PC-3 (cell line): ENCODE data around the gene CLCN4. TPM values are rescaled to one million over a fixed set of nuclear protein-coding genes. Genes with fewer than 3 reads are reported as not detected.

Experiments
- ATAC-seq: fragments of 200-7000 bp; cut with Tn5 transposase; 2 replicates; pipeline ENCODE4 v1.9.1; 2020; ENCODE audit warnings: mild to moderate bottlenecking, moderate library complexity
- Bru-seq: library from RNA; stranded (reverse); fragments of 400-500 nt; gene quantifications from one replicate; lab custom pipeline; 2021; lab: Mats Ljungman, UMichigan
- BruChase-seq, 2 experiments: library from RNA; stranded (reverse); fragments of 400-500 nt; gene quantifications; one replicate each; lab custom pipeline; 2021; lab: Mats Ljungman, UMichigan
- BruUV-seq: library from RNA; stranded (reverse); fragments of 400-500 nt; replicated peaks from 2 replicates; lab custom pipeline; 2021; lab: Mats Ljungman, UMichigan
- CTCF ChIA-PET: fragments of 300-600 bp; sonication (Branson Sonifier 250); formaldehyde crosslinking; loops from one replicate; lab custom pipeline; 2022; ENCODE audit warnings: antibody characterized with exemption; lab: Charles Lee
- POLR2A ChIA-PET: fragments of 300-600 bp; sonication (Branson Sonifier 250); formaldehyde crosslinking; loops from one replicate; lab custom pipeline; 2022; ENCODE audit warnings: antibody characterized with exemption; ENCODE audit not compliant: unreplicated experiment; lab: Charles Lee
- DNase-seq: peaks from one replicate; pipeline ENCODE4 v3.0.0-alpha.2; 2015
- H2AFZ ChIP-seq: fragments of 300-600 bp; sonication (generic); 2 replicates; pipeline ENCODE4 v1.6.0; 2016; ENCODE audit warnings: antibody characterized with exemption, low read length
- H3F3A ChIP-seq: fragments of 300-600 bp; sonication (generic); one replicate; pipeline ENCODE4 v1.6.0; 2017; ENCODE audit warnings: antibody characterized with exemption, low read length, control low read depth, mild to moderate bottlenecking; ENCODE audit not compliant: unreplicated experiment
- H3K27ac ChIP-seq: fragments of 300-600 bp; sonication (generic); 2 replicates; pipeline ENCODE4 v1.5.1; 2016; ENCODE audit warnings: mild to moderate bottlenecking, low read length
- H3K27me3 ChIP-seq: fragments of 300-600 bp; sonication (generic); 2 replicates; pipeline ENCODE4 v1.6.1; 2016; ENCODE audit warnings: low read length, mixed read lengths
- H3K36me3 ChIP-seq: fragments of 300-600 bp; sonication (generic); 2 replicates; pipeline ENCODE4 v1.6.1; 2016; ENCODE audit warnings: low read depth, mixed run types, low read length, mixed read lengths
- H3K4me1 ChIP-seq: fragments of 300-600 bp; sonication (generic); 2 replicates; pipeline ENCODE4 v1.5.1; 2016; ENCODE audit warnings: low read length; ENCODE audit not compliant: insufficient read depth
- H3K4me2 ChIP-seq: fragments of 300-600 bp; sonication (generic); 2 replicates; pipeline ENCODE4 v1.6.0; 2016; ENCODE audit warnings: low read length
- H3K4me3 ChIP-seq: fragments of 300-600 bp; sonication (generic); 2 replicates; pipeline ENCODE4 v1.5.1; 2016; ENCODE audit warnings: mild to moderate bottlenecking, low read length, mixed read lengths
- H3K79me2 ChIP-seq: fragments of 300-600 bp; sonication (generic); 2 replicates; pipeline ENCODE4 v1.6.1; 2017; ENCODE audit warnings: low read length, mixed read lengths
- H3K9ac ChIP-seq: fragments of 300-600 bp; sonication (generic); 2 replicates; pipeline ENCODE4 v1.6.0; 2016; ENCODE audit warnings: mild to moderate bottlenecking, low read length
- H3K9me2 ChIP-seq: fragments of 300-600 bp; sonication (generic); replicated peaks from 2 replicates; pipeline ENCODE4 v1.6.1; 2016; ENCODE audit warnings: mixed run types, low read length, mixed read lengths
- H3K9me3 ChIP-seq: fragments of 300-600 bp; sonication (generic); 2 replicates; pipeline ENCODE4 v1.6.1; 2016; ENCODE audit warnings: low read length, mixed read lengths
- H4K20me1 ChIP-seq: fragments of 300-600 bp; sonication (generic); 2 replicates; pipeline ENCODE4 v1.6.1; 2016; ENCODE audit warnings: low read length, mixed read lengths
- CTCF ChIP-seq: fragments of 300-600 bp; sonication (generic); conservative IDR thresholded peaks from 2 replicates; pipeline ENCODE4 v1.5.1; 2017; ENCODE audit warnings: antibody characterized with exemption, low read depth, mild to moderate bottlenecking, low read length
- EZH2 ChIP-seq: fragments of 300-600 bp; sonication (generic); IDR thresholded peaks from one replicate; pipeline ENCODE4 v1.6.1; 2017; ENCODE audit warnings: antibody characterized with exemption, mild to moderate bottlenecking, low read length; ENCODE audit not compliant: unreplicated experiment
- EZH2phosphoT487 ChIP-seq: fragments of 300-600 bp; sonication (generic); IDR thresholded peaks from 2 replicates; pipeline ENCODE4 v1.6.1; 2018; ENCODE audit warnings: mild to moderate bottlenecking, antibody characterized with exemption, low read length, borderline replicate concordance
- intact Hi-C: fragments of 100-400 bp; cut with micrococcal nuclease; formaldehyde crosslinking; loops from 2 replicates; pipeline ENCODE4 v1.9.0; 2023
- long read RNA-seq: library from polyadenylated mRNA; unstranded; transcript quantifications from one replicate; pipeline ENCODE4 v2.0.0, GENCODE V29; 2021; ENCODE audit not compliant: unreplicated experiment
- total RNA-seq: library from RNA; depleted of rRNA; stranded (reverse); fragments of >200 nt; gene quantifications from 2 replicates; pipeline ENCODE4 v1.2.3, GENCODE V29; 2014; rRNA removed

CLCN4 gene
- total RNA-seq = 13.7 and 16.3 TPM in 2 replicates
- percentile 64 among the genes with signal in this experiment for Bru-seq, nascent RNA
- BruChase-seq, experiment 1, labeled RNA remaining after a 6-hour chase = percentile 74 among the genes with signal in this experiment
- BruChase-seq, experiment 2, labeled RNA remaining after a 2-hour chase = percentile 68 among the genes with signal in this experiment
- long read RNA-seq, full-length matches to known transcripts = 38 of 62 reads
- long read RNA-seq, partial matches to known transcripts = 19 of 62 reads
- long read RNA-seq, other reads (novel, unspliced or antisense) = 5 of 62 reads

GRCh38 chrX:10156199-10157031, at the start of gene CLCN4:
CLCN4 (plus strand) TSS chrX:10156975; CDS start chrX:10185033, 28,058 bp downstream.
- Histone ChIP-seq H3K9me3 (no peaks in the 10 kb centered on the region), H4K20me1 (no peaks in the 10 kb centered on the region), H3K27me3 (no peaks in the 10 kb centered on the region), H2AFZ (peak within 1 kb of the TSS; percentile 97), H3K4me3 (peak within 1 kb of the TSS; percentile 76), H3K36me3 (no peaks in the 10 kb centered on the region), H3F3A (no peaks in the 10 kb centered on the region), H3K79me2 (peaks cover 5% of the 10 kb centered on the region; the same call in 1 of the 2 replicates), H3K4me1 (peaks cover 7% of the 10 kb centered on the region; the same call in 1 of the 2 replicates), H3K9ac (peak within 1 kb of the TSS; percentile 65), H3K4me2 (peak within 1 kb of the TSS; percentile 95), H3K9me2 (no peaks in the 10 kb centered on the region), H3K27ac (peak within 1 kb of the TSS; percentile 69)
- peak; percentile 74 for DNase-seq
- ATAC-seq = peak; percentile 95
- intact Hi-C loops = no loop called here
- ChIA-PET CTCF (interaction anchor here (0.6 kb wide), 1 partner anchor 165 kb away, joined by 3 read pairs; no protein-coding TSS in a partner anchor), POLR2A (no interaction called here)
- no peak for TF ChIP-seq EZH2
- TF ChIP-seq EZH2phosphoT487 = no peak
- BruUV-seq = TSS peak; percentile 84

GRCh38 chrX:10107483-10107882, 49.3 kb upstream of the CLCN4 start:
- no peaks in the 10 kb centered on the region for H3F3A ChIP-seq
- DNase-seq (no peak), ATAC-seq (no peak)
- no peak overlapping the region for H3K4me2 ChIP-seq
- no peak overlapping the region for H2AFZ ChIP-seq
- H3K27ac ChIP-seq = no peak overlapping the region
- ChIA-PET CTCF (no interaction called here), POLR2A (no interaction called here)
- no peaks in the 10 kb centered on the region for H3K4me1 ChIP-seq
- no peaks in the 10 kb centered on the region for H3K79me2 ChIP-seq
- no peaks in the 10 kb centered on the region for H3K9me2 ChIP-seq
- no peak overlapping the region for H3K9ac ChIP-seq
- TF ChIP-seq CTCF (no peak), EZH2phosphoT487 (no peak), EZH2 (no peak)
- no peaks in the 10 kb centered on the region for H3K9me3 ChIP-seq
- no TSS peak for BruUV-seq
- H3K27me3 ChIP-seq = no peaks in the 10 kb centered on the region
- H3K36me3 ChIP-seq = no peaks in the 10 kb centered on the region
- intact Hi-C loops = no loop called here
- no peak overlapping the region for H3K4me3 ChIP-seq
- no peaks in the 10 kb centered on the region for H4K20me1 ChIP-seq

GRCh38 chrX:10108288-10108687, 48.5 kb upstream of the CLCN4 start:
- H3K36me3 ChIP-seq = no peaks in the 10 kb centered on the region
- no peaks in the 10 kb centered on the region for H3K79me2 ChIP-seq
- H3F3A ChIP-seq = no peaks in the 10 kb centered on the region
- no peak overlapping the region for H3K4me3 ChIP-seq
- intact Hi-C loops = no loop called here
- no peaks in the 10 kb centered on the region for H3K9me3 ChIP-seq
- no peak overlapping the region for H2AFZ ChIP-seq
- CTCF ChIA-PET = no interaction called here
- no peak overlapping the region for H3K4me2 ChIP-seq
- H3K9me2 ChIP-seq = no peaks in the 10 kb centered on the region
- no TSS peak for BruUV-seq
- ATAC-seq = no peak
- DNase-seq = no peak
- no peaks in the 10 kb centered on the region for H3K27me3 ChIP-seq
- TF ChIP-seq EZH2phosphoT487 (no peak), CTCF (no peak), EZH2 (no peak)
- H3K9ac ChIP-seq = no peak overlapping the region
- no peak overlapping the region for H3K27ac ChIP-seq
- POLR2A ChIA-PET = no interaction called here
- H4K20me1 ChIP-seq = no peaks in the 10 kb centered on the region
- H3K4me1 ChIP-seq = no peaks in the 10 kb centered on the region
